22Rv1 (cell line): ENCODE data around the gene LRWD1.

Experiments used
- CTCF ChIP-seq: fragments of 450-650 bp; IDR thresholded peaks from 2 replicates; pipeline ENCODE4 v1.5.1; 2017; ENCODE audit warnings: mild to moderate bottlenecking
- ZFX ChIP-seq: fragments of 450-650 bp; IDR thresholded peaks from 2 replicates; pipeline ENCODE4 v1.6.1; 2017; ENCODE audit warnings: antibody characterized with exemption, borderline replicate concordance

GRCh38 chr7:102424787-102425218 lies 40.0 kb upstream of the LRWD1 start:
- no peak for TF ChIP-seq CTCF
- no peak for TF ChIP-seq ZFX
